ENCODE measurements around the gene TSPO2.

DNA sequence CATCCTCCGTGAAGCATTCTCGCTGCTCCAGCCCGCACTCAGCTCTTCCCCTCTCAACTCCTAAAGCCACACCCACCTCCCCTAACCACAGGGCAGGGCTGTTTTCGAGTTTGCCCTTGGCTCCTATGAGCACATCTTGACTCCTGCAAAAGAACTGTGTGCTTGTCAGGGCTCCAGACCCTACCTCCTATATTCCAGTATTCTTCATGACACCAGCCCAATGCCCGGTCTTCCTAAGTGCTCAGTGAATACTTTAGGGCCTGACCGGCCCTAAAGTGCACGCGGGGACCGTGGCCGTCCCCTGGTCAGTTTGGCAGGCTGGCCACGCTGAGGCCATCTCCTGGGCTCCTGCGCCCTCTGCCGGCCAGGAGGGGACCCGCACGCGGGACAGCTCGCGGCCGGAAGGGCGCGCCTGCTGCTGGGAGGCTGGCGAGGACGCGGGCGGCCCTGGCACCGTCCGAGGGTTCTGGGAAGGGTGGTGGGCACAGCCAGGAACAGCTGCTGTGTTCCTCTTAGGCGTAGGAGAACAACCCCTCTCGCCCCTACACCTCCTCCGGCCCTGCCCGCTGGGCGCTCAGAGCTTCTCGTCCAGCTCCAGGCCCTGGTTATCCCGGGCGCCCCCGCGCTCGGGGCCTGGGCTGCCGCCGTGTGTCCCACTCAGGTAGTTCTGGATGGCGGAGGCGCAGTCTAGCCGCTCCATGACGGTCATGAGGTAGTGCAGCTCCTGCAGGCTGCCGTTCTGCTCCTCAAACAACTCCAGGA is 14.3 kb upstream of the TSPO2 start:
- TF ChIP-seq, protein P1, sequence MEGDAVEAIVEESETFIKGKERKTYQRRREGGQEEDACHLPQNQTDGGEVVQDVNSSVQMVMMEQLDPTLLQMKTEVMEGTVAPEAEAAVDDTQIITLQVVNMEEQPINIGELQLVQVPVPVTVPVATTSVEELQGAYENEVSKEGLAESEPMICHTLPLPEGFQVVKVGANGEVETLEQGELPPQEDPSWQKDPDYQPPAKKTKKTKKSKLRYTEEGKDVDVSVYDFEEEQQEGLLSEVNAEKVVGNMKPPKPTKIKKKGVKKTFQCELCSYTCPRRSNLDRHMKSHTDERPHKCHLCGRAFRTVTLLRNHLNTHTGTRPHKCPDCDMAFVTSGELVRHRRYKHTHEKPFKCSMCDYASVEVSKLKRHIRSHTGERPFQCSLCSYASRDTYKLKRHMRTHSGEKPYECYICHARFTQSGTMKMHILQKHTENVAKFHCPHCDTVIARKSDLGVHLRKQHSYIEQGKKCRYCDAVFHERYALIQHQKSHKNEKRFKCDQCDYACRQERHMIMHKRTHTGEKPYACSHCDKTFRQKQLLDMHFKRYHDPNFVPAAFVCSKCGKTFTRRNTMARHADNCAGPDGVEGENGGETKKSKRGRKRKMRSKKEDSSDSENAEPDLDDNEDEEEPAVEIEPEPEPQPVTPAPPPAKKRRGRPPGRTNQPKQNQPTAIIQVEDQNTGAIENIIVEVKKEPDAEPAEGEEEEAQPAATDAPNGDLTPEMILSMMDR (IDR thresholded peaks at IDR 0.05) = peak; percentile 98 to 100 (median 99)
- peak in 1 of 4 donors; percentile 44 for TF ChIP-seq POLR2A (IDR thresholded peaks at IDR 0.05)

All from upper lobe of left lung (tissue), 4 donors.